Activated T-cell treated with anti-CD3 and anti-CD28 coated beads, Interleukin-2, amount 50 U/mL, for 24 hours (primary cell): Measurements from ENCODE around the gene VPS26A.

Source experiments
- DNase-seq: peaks from one replicate; pipeline ENCODE4 v3.0.0-alpha.2; 2020
- H3K27ac Mint-ChIP-seq: 2 replicates; pipeline ENCODE4 v1.8.0; 2020; ENCODE audit warnings: mild to moderate bottlenecking, mixed read lengths
- H3K27me3 Mint-ChIP-seq: 2 replicates; pipeline ENCODE4 v1.8.0; 2020; ENCODE audit warnings: mixed read lengths
- H3K36me3 Mint-ChIP-seq: 2 replicates; pipeline ENCODE4 v1.8.0; 2020; ENCODE audit warnings: low read depth, mixed read lengths
- H3K4me1 Mint-ChIP-seq: 2 replicates; pipeline ENCODE4 v1.8.0; 2020; ENCODE audit warnings: low read depth, mixed read lengths
- H3K4me3 Mint-ChIP-seq: 2 replicates; pipeline ENCODE4 v1.8.0; 2020; ENCODE audit warnings: mild to moderate bottlenecking, moderate library complexity, mixed read lengths
- H3K9me3 Mint-ChIP-seq: 2 replicates; pipeline ENCODE4 v1.8.0; 2020; ENCODE audit warnings: mixed read lengths

The VPS26A gene

GRCh38 chr10:69123747-69124562 is at the start of gene VPS26A:
VPS26A (plus strand) TSS chr10:69124178; CDS start chr10:69124278, 100 bp downstream.
- Mint-ChIP-seq H3K27ac (peak within 1 kb of the TSS; percentile 97), H3K36me3 (peaks cover 6% of the 10 kb centered on the region), H3K27me3 (no peaks in the 10 kb centered on the region), H3K9me3 (no peaks in the 10 kb centered on the region), H3K4me1 (peaks cover 40% of the 10 kb centered on the region), H3K4me3 (peak within 1 kb of the TSS; percentile 93)
- DNase-seq = peak; percentile 100

DNA sequence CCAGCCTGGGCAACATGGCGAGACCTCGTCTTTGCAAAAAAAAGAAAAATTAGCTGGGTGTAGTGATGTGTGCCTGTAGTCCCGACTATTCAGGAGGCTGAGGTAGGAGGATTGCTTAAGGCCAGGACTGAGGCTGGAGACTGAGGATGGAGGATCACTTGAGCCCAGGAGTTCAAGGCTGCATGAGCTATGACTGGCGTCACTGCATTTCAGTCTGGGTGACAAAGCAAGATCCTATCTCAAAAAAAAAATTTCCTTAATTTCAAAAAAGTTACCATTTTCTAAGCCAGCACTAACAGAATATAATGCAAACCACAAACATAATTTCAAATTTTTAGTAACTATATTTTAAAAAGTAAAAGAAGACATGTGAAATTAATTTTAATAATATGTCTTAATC is 49.4 kb upstream of the VPS26A start:
- no peaks in the 10 kb centered on the region for H3K36me3 Mint-ChIP-seq
- H3K9me3 Mint-ChIP-seq = no peaks in the 10 kb centered on the region
- no peak for DNase-seq
- no peak overlapping the region for H3K27ac Mint-ChIP-seq
- no peaks in the 10 kb centered on the region for H3K27me3 Mint-ChIP-seq
- H3K4me1 Mint-ChIP-seq = peaks cover 11% of the 10 kb centered on the region
- H3K4me3 Mint-ChIP-seq = no peak overlapping the region

- no peak overlapping the region for H3K4me3 Mint-ChIP-seq
- no peaks in the 10 kb centered on the region for H3K9me3 Mint-ChIP-seq
- H3K27me3 Mint-ChIP-seq = no peaks in the 10 kb centered on the region
- H3K36me3 Mint-ChIP-seq = no peaks in the 10 kb centered on the region
- peaks cover 11% of the 10 kb centered on the region for H3K4me1 Mint-ChIP-seq
- DNase-seq = no peak
- no peak overlapping the region for H3K27ac Mint-ChIP-seq
These were observed 48.5 kb upstream of the VPS26A start for GRCh38 chr10:69075431-69075830.

- Mint-ChIP-seq H3K27ac (no peak overlapping the region), H3K36me3 (no peaks in the 10 kb centered on the region), H3K9me3 (no peaks in the 10 kb centered on the region), H3K4me1 (peaks cover 5% of the 10 kb centered on the region), H3K27me3 (no peaks in the 10 kb centered on the region), H3K4me3 (no peak overlapping the region)
- no peak for DNase-seq
These were observed 45.7 kb upstream of the VPS26A start for GRCh38 chr10:69078311-69078710.

DNA sequence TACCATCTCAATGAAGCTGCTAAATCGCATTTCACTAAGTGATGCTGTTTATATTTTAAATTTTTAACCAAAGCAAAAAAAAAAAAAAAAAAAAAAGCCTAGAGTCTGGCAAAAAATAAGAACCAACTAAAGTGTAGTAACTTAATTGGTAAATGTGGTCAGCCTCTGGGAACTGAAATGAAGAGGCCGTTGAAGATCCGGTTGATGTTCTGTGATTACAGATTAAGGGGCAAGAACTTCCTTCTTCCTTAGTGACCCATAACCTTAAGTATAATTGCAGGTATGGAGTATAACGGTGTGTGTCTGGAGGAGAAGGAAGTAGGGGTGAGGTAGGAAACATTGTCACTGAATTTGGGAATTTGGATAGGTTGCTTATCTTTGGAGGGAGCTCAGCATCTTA is 43.8 kb upstream of the VPS26A start:
- Mint-ChIP-seq H3K9me3 (no peaks in the 10 kb centered on the region), H3K27me3 (no peaks in the 10 kb centered on the region), H3K4me1 (peaks cover 5% of the 10 kb centered on the region), H3K4me3 (no peak overlapping the region), H3K36me3 (no peaks in the 10 kb centered on the region), H3K27ac (no peak overlapping the region)
- no peak for DNase-seq

DNA sequence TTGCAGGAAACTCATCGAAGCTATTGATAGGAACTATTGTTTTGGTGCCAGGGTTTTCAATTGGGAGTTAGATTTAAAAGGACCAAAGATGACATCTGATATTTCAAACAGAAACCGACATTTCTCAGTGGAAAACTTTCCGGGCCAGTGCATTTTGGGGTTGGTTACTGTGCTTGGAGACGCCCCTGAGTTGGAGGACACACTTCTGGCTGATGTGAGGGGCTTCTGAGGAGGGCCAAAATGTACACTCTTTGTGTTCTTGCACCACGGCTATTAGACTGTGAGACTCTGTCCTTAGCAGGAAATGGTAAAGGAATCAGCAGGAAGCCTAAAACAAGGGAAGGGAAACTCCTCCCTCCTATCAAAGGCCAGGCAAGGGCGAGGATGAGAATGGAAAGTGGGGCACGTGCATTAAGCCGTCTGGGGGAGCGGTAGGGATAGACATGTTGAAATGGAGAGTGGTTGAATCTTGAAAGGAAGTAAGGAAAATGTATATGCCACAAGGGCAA is 37.9 kb upstream of the VPS26A start:
- H3K9me3 Mint-ChIP-seq = no peaks in the 10 kb centered on the region

DNA sequence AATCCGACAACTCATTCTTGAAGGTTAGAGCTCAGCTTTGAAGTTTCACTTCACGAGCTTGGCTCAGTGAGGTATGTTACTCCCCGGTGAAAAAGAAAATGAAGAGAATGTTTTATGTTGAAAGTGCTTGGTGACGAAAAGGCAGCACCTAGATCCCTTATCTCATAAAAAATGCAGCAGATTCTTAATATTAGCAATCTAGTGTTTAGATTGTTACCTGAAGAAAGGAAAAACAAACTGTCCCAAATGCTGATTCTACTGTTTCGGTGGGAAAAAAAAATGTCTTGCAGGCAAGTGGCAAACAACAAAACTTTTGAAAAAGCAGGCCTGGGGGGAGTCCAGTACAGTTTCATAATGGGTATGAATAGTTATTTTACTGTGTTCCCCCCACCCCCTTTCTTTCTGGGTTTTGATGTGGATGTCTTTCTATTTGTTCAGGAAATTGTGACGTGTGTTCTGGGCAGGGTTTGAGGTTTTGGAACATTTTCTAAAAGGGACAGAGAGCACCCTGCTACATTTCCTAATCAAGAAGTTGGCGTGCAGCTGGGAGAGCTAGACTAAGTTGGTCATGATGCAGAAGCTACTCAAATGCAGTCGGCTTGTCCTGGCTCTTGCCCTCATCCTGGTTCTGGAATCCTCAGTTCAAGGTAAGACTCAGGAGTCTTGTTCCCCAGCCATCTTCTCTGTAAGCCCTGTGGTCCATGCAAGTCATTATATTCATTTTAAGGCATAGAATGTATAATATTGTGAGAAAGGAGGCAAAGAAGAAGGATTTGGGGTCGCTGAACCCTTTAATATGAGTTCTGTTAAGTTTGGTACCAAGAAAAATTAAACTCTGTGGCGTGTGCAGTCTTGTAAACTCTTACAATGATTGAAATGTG is 36.1 kb upstream of the VPS26A start, which contains the start of gene SRGN:
Gene SRGN, plus strand, starts transcription at position 514 of the 881 bp plus-strand sequence. Its CDS starts 55 bp downstream, at position 569.
- Mint-ChIP-seq H3K9me3 (no peaks in the 10 kb centered on the region), H3K4me3 (peak within 1 kb of the TSS; percentile 94), H3K27me3 (no peaks in the 10 kb centered on the region), H3K36me3 (peaks cover 48% of the 10 kb centered on the region), H3K27ac (peak within 1 kb of the TSS; percentile 99), H3K4me1 (peaks cover 64% of the 10 kb centered on the region)
- peak; percentile 74 for DNase-seq

More for the DNA sequence above, 37.9 kb upstream of the VPS26A start:
- no peaks in the 10 kb centered on the region for H3K27me3 Mint-ChIP-seq
- H3K27ac Mint-ChIP-seq = peak overlapping the region; percentile 95
- DNase-seq = peak; percentile 41
- H3K4me3 Mint-ChIP-seq = peak overlapping the region; percentile 71
- H3K4me1 Mint-ChIP-seq = peaks cover 48% of the 10 kb centered on the region
- H3K36me3 Mint-ChIP-seq = peaks cover 33% of the 10 kb centered on the region

- Mint-ChIP-seq H3K36me3 (peaks cover 54% of the 10 kb centered on the region), H3K4me1 (peaks cover 70% of the 10 kb centered on the region)
These were observed 35.6 kb upstream of the VPS26A start for GRCh38 chr10:69088471-69088769.

GRCh38 chr10:69088801-69089501 is 35.0 kb upstream of the VPS26A start:
- DNase-seq = no peak
- H3K4me3 Mint-ChIP-seq = peak overlapping the region; percentile 94
- H3K4me1 Mint-ChIP-seq = peaks cover 75% of the 10 kb centered on the region
- no peaks in the 10 kb centered on the region for H3K27me3 Mint-ChIP-seq
- H3K9me3 Mint-ChIP-seq = no peaks in the 10 kb centered on the region
- H3K36me3 Mint-ChIP-seq = peaks cover 59% of the 10 kb centered on the region
- H3K27ac Mint-ChIP-seq = peak overlapping the region; percentile 99

More at GRCh38 chr10:69088471-69088769, 35.6 kb upstream of the VPS26A start:
- Mint-ChIP-seq H3K9me3 (no peaks in the 10 kb centered on the region), H3K27me3 (no peaks in the 10 kb centered on the region), H3K27ac (peak overlapping the region; percentile 99), H3K4me3 (peak overlapping the region; percentile 94)
- no peak for DNase-seq

GRCh38 chr10:69089638-69090599 is 34.1 kb upstream of the VPS26A start:
- Mint-ChIP-seq H3K36me3 (peaks cover 62% of the 10 kb centered on the region), H3K9me3 (no peaks in the 10 kb centered on the region), H3K4me1 (peaks cover 76% of the 10 kb centered on the region), H3K27me3 (no peaks in the 10 kb centered on the region), H3K27ac (peak overlapping the region; percentile 99), H3K4me3 (peak overlapping the region; percentile 94)
- peak; percentile 78 for DNase-seq

DNA sequence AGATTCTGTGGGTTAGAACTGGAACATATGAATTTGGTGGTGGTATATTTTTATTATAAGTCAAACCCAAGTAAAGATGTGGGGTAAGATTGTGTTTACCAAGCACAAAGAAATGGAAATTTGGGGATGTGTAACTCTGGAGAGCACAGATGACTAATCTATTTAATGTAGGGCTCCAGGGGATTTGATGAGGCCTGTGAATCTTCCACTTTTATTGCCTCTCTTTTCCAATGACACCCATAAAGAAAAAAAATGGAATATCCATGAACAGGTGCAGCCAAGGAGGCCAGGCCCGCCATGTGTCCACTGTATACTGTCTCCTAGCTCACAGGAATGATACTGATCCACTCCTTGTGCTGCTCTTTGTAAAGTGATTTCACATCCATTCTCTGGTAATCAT is 33.3 kb upstream of the VPS26A start:
- no peak for DNase-seq
- Mint-ChIP-seq H3K4me1 (peaks cover 73% of the 10 kb centered on the region), H3K9me3 (no peaks in the 10 kb centered on the region), H3K27me3 (no peaks in the 10 kb centered on the region), H3K4me3 (peak overlapping the region; percentile 94), H3K36me3 (peaks cover 69% of the 10 kb centered on the region), H3K27ac (peak overlapping the region; percentile 99)

DNA sequence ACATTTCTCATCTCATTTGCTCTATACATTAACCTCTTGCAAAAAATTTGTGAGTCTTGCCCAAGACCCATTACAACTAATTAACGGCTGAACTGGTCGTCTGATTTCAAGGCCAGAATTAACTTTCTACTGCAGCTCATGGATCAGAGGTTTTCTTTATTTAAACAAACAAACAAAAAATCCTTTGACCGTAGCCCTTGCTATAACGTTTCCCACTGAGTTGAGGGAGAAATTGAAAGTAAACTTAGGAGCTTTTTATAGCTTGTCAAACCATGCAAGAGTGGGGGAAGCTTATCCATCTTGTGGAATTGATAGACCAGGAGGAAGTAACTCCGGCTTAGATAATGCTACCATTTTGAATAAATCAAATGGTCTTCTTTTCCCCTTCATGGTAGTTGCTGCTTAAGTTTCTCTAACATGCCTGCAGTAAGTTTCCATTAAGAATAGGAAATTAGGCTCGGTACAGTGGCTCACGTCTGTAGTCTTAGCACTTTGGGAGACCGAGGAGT is 32.8 kb upstream of the VPS26A start:
- peaks cover 73% of the 10 kb centered on the region for H3K4me1 Mint-ChIP-seq
- peak overlapping the region; percentile 99 for H3K27ac Mint-ChIP-seq
- H3K36me3 Mint-ChIP-seq = peaks cover 73% of the 10 kb centered on the region
- peak overlapping the region; percentile 94 for H3K4me3 Mint-ChIP-seq
- DNase-seq = no peak
- H3K9me3 Mint-ChIP-seq = no peaks in the 10 kb centered on the region
- no peaks in the 10 kb centered on the region for H3K27me3 Mint-ChIP-seq
